HG02852 (cell line): ENCODE data around the gene STON2.

Experiments used
- ATAC-seq: cut with Tn5 transposase; IDR thresholded peaks from one replicate; pipeline ENCODE4 v1.9.1; 2021; ENCODE audit warnings: mild to moderate bottlenecking, moderate library complexity; ENCODE audit not compliant: unreplicated experiment

STON2 gene

GRCh38 chr14:81427348-81428058 lies 27.4 kb upstream of the STON2 start:
- no peak for ATAC-seq

GRCh38 chr14:81423504-81423903 lies 23.4 kb upstream of the STON2 start:
- no peak for ATAC-seq

GRCh38 chr14:81418057-81418790 lies 18.1 kb upstream of the STON2 start:
- ATAC-seq, result no peak

- ATAC-seq, result no peak
These were observed 16.9 kb upstream of the STON2 start for GRCh38 chr14:81416981-81417380.

- ATAC-seq, result no peak
These were observed 16.2 kb upstream of the STON2 start for GRCh38 chr14:81416194-81416952.

GRCh38 chr14:81415781-81416180 lies 15.7 kb upstream of the STON2 start:
- ATAC-seq, result no peak

- no peak for ATAC-seq
These were observed 14.0 kb upstream of the STON2 start for GRCh38 chr14:81414123-81414522.

- ATAC-seq, result no peak
These were observed 12.7 kb upstream of the STON2 start for GRCh38 chr14:81412779-81413178.

- ATAC-seq, result no peak
These were observed 8.5 kb upstream of the STON2 start for GRCh38 chr14:81408595-81408994.

GRCh38 chr14:81406863-81407262 lies 6.7 kb upstream of the STON2 start:
- no peak for ATAC-seq

GRCh38 chr14:81402123-81402495 lies 2.0 kb upstream of the STON2 start:
- ATAC-seq, result peak; percentile 30

- ATAC-seq, result peak; percentile 55
These were observed 1.4 kb upstream of the STON2 start for GRCh38 chr14:81401420-81402122.

GRCh38 chr14:81400852-81401251 lies 728 bp upstream of the STON2 start:
- ATAC-seq, result no peak

GRCh38 chr14:81398196-81398891 lies 1.8 kb downstream of the STON2 start:
- ATAC-seq, result no peak

- ATAC-seq, result no peak
These were observed 4.0 kb downstream of the STON2 start for GRCh38 chr14:81396113-81396512.

- no peak for ATAC-seq
These were observed 5.4 kb downstream of the STON2 start for GRCh38 chr14:81394739-81395138.

- no peak for ATAC-seq
These were observed 7.0 kb downstream of the STON2 start for GRCh38 chr14:81392976-81393643.

- no peak for ATAC-seq
These were observed 8.1 kb downstream of the STON2 start for GRCh38 chr14:81392052-81392451.

- no peak for ATAC-seq
These were observed 9.4 kb downstream of the STON2 start for GRCh38 chr14:81390696-81391095.

- ATAC-seq, result no peak
These were observed 11.8 kb downstream of the STON2 start for GRCh38 chr14:81388336-81388735.
